Stimulated activated CD8-positive, alpha-beta memory T cell treated with anti-CD3 and anti-CD28 coated beads, Interleukin-4, amount 100 ng/mL, for 1 hour (primary cell): ENCODE data around the gene TANGO2.

Source experiments
- DNase-seq, 2 donors: peaks; one replicate each; pipeline ENCODE4 v3.0.0-alpha.2; 2020; ENCODE audit warnings: low read depth in 2 of 2, low spot score in 1 of 2

The TANGO2 gene

GRCh38 chr22:19983741-19984140 lies 37.2 kb upstream of the TANGO2 start:
- DNase-seq: no peak

GRCh38 chr22:19984201-19984753 lies 36.6 kb upstream of the TANGO2 start:
- DNase-seq: no peak

- DNase-seq: no peak
Measured at GRCh38 chr22:19984851-19985811, 35.8 kb upstream of the TANGO2 start.

DNA sequence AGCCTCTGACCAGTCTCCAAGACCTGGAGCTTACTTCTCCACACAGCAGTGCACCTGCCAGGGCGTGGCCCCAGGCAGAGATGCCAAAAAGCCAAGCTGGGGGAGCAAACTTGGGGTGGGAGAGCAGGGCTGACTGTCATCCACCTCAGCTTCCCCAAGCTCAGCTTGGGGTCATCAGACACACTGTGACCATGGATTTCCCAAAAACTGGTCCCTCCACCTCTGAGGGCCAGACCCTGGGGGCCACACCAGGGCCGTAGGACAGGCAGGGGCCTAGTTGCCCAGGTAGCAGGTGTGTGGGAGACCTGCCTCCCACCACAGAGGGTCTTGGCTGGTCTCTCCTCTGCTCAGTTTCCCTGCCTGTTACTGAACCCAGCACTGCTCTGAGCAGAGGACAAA lies 34.9 kb upstream of the TANGO2 start:
- DNase-seq: no peak

DNA sequence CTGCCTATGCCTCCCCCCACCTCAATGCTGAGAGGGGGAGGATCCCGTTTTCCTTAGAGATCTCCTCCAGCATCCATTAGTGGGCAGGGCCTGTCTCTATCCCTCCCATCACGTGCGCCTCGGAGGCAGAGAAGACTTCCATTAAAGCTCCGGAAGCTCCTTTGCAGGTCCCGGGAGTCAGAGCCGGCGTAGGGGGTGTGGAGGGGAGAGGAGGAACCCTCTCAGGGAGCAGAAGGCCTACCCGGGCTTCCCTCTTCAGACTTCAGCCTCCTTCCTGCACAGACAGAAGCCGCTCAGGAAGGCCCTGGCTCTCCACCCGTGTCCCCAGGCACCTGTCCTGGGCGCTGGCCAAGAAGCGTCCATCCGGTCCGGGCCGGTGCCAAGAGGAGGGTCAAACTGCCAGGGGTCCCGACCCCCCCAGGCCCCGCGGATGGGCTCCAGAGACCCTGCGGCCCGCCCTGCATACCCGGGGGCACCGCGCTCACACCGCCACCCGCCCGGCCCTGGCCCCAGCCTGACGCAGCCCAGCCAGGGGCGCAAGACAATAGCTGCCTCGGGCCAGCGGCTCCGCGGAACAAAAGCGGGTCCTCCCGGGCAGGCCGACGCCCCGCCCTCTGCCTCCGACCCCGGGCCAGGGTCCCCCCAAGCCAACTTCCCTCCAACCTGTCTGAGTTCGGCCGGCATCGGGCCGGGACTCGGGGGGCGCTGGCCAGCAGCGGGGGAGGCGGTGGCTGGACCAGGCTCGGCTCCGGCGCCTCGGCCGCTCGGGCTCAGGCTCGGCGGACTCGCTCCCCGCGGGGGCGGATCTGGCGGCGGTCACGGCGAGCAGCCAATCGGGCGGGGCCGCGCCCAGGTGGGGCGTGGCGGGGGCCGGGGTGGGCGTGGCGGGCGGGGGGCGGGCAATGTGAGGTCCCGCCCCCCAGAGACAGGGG lies 34.2 kb upstream of the TANGO2 start:
- DNase-seq: peak; percentile 23 to 35

DNA sequence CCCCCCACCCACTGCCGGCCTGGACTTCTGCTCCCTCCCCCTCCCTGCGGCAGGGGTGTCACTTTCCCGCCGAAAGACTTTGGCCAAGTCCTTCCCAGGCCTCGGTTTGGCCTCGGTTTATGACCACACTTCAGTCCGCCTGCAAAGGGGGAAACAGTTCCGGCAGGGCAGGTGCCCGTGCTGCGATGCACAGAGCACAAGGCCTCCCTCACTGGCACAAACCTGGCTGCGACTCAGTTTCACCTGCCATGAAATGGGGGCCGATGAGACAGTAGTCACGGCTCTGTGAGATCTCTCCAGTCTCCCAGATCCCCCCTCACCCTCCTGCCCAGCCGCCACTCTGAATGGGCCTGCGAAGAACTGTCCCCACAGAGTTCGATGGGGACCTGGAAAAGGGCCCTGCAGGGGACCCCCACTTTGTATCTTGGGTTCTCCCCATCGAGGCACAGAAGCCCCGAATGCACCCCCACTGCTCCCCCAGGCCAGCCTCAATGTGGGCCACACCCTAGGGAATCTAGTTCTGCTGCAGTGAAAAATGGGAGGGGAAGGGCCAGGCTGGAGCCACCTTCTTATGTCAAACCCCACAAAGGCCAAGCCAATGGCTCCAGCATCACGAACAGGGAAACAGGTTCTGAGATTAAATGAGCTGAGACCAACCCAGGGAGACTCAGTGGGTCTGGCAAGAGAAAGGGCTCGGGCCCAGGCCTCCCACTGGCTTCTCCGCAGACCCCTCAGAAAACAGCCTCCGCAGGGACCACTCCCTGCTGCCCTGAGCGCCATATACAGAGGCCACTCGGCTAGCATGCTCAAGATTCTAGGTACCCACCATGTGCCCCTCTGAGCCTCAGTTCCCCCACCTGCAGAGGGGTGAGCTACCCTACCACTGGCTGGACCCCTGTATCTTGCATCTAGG lies 33.3 kb upstream of the TANGO2 start:
- DNase-seq: no peak

- no peak for DNase-seq
Measured at GRCh38 chr22:19988331-19988808, 32.5 kb upstream of the TANGO2 start.

GRCh38 chr22:19988965-19989724 lies 31.8 kb upstream of the TANGO2 start:
- DNase-seq: no peak

DNA sequence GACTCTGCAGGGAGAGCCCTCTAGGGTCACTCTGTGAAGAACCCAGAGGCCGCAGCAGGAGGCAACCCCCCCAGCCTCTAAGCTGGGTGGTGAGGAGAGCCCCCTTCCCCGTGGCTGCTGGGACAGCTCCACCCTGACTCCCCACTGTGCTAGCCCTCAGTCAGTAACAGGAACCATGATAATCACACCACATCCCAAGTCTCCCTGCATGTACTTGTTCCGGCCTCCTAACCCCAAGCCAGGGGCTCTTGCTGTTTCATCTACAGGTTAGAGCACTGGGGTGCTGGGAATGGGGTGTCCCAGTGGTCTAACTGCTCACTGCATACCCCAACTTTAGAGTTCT lies 31.2 kb upstream of the TANGO2 start:
- DNase-seq: no peak

DNA sequence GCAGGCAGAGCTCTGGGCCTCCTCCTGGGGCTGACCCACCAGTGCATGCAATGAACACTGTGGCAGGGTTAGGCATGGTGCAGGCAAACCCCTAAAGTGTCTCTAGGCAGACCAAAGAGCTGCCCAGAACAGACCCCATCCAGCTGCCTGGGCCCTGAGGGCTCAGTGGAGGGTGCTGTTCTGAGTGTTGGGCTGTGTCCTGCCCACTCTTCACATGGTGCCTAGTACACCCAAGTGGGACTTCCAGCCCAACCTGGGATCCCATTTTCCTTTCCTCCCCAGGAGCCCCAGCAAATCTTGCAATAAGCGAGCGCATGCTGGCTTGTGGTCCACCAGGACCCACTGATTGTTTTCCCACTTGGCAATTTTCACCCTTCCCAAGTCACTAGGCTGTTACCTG lies 30.7 kb upstream of the TANGO2 start:
- no peak for DNase-seq

DNA sequence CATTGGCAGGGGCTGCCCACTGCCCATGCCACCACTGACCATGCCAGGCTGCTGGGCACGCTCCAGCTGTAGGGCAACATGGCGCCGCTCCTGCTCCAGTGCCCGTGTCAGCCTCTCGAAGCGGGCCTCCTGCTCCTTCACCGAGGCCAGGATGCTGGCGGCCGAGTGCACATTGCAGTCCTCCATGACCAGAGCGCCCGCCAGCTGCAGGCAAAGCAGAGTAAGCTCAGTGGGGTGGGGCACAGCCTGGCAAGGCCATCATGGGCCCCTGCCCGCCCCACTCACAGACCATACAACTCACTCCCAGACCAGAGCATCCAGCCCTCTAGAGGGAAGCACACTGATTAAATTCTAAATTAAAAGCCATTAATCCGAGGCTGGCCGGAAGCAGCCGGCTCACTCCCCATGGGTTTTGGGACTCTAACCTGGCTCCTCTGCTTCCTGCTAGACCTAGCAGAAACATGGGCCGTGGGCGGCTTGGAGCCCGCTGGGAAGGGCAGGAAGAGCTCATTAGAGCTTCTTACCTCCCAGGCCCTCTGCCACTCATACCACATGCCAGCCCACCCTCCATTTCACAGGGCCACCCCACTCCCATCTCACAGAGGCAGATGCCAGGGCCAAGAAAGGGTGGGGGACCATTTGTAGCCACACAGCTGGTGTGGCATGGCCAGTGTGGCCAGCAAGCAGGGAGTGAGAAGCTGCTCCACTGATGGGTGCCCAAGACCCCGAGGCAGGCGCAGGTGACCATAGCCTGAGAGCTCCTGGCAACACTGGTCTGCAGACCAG lies 30.1 kb upstream of the TANGO2 start:
- DNase-seq: no peak

GRCh38 chr22:19991395-19991644 lies 29.6 kb upstream of the TANGO2 start:
- DNase-seq: no peak

DNA sequence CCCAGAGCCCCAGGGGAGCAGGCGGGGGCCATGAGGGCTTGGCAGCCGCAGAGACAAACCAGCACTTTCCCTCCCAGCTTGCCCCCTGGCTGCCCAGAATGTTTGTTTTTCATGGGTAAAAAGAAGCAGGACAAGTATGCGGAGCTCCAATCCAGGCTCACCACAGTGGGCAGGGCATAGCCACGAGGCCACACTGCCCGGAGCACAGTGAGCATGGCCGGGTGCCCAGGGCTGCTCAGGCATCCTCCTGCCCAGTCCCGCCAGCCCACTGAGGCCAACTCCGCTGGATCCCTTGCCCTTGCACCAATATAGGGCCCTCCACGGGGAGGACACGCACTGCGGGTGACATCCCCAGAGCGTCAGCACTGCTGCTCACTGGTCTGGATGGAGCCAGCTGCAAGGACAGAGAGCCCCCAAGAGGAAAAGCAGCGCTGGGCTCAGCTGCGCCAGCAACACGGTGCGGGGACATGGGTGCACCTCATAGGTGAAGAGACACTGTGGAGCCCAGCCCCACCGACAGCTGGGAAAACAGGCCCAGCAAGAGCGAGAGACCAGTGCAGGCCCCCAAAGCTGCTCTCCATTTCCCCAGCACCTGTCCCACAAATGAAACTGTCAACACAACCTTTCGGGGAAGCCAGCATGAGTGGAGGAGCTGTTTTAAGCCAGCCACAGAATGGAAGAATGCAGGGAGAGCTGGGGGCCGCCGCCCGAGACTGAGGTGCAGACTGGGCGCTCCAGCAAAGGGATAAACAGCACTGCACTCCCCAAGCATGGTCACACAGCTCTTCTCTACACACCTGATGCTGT lies 29.1 kb upstream of the TANGO2 start:
- no peak for DNase-seq

GRCh38 chr22:19992481-19992911 lies 28.4 kb upstream of the TANGO2 start:
- no peak for DNase-seq

DNA sequence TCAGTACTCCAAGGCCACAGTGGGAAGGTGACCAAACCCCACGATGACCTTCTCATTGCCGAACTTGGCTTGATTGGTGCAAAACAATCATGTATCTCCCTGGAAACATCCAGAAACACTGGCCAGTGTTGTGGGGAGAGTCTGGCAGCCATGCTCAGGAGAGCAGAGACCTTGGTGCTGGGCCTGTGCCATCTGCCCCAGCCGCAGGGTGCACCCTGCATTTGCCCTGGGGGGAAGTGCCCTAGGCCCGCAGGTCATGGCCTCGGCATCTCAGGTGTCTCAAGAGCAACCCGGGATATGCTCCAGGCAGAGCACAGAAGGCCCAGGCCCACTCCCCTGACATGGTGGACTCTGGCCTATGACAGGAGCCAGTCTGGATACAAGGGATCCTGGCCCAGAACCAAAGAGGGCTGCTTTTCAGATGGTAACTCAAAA lies 28.0 kb upstream of the TANGO2 start:
- DNase-seq: no peak

- no peak for DNase-seq
Measured at GRCh38 chr22:19993926-19994325, 27.0 kb upstream of the TANGO2 start.

DNA sequence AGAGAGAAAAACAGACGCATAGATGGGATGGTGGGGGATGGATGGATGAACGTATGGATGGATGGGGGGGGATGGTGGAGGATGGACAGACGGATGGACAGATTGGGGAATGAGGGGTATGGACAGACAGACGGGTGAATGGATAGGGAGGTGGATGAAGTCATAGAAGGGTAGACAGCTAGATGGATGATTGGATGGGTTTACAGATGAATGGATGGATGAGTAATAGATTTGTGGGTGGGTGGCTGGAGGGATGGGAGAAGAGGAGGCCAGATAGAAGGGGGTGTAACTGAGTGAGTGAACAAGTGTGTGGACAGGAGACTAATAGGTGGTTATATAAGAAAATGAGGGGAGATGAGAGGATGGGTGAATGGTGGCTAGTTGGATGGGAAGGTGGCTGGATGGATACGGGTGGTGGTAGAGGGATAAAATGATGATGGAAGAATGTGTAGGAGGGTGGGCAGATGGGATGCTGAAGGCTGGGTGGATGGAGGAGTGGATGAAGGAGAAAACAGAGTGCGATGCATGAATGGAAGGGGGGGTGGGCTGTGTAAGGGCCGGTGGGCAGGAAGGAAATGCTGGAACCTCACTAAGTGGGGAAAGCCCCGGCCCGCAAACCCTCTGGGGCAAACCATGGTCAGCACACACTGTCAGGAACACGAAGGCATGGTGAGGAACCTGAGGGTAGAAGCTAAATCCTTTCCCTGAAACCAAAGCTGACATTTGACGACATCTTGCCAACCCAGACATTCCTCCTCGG lies 25.9 kb upstream of the TANGO2 start:
- no peak for DNase-seq
